Measurements from ENCODE around the gene SPON2. TPM values are rescaled to one million over a fixed set of nuclear protein-coding genes. Genes with fewer than 3 reads are reported as not detected.

Gene SPON2
- total and polyA plus RNA-seq, 2 of the 4 experiments (the other 2 are of a cell fraction): 21.1 to 177 TPM

DNA sequence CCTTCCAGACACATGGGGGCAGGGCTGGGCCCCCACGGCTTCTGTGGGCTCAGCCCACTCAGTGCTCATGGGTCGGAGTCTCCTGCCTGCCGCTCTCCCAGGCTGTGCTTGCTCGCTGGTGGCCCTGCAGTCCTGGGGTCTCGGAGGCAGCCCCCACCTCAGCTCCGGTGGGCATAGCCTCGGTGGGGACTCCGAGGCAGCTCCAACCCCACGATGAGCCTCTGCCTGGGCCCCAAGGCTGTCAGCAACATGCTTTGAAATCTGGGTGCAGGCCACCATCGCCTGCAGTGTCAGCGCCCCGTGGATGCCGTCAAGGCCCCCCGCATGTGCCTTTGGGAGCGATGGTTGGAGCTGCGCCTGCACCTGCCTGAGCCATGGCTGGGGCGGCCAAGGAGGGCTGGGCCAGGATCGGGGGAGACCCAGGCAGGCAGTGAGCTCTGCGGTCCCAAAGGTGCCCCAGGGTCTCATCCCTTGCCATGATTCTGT is 30.2 kb upstream of the SPON2 start (continued):
- TF ChIP-seq, protein P1, sequence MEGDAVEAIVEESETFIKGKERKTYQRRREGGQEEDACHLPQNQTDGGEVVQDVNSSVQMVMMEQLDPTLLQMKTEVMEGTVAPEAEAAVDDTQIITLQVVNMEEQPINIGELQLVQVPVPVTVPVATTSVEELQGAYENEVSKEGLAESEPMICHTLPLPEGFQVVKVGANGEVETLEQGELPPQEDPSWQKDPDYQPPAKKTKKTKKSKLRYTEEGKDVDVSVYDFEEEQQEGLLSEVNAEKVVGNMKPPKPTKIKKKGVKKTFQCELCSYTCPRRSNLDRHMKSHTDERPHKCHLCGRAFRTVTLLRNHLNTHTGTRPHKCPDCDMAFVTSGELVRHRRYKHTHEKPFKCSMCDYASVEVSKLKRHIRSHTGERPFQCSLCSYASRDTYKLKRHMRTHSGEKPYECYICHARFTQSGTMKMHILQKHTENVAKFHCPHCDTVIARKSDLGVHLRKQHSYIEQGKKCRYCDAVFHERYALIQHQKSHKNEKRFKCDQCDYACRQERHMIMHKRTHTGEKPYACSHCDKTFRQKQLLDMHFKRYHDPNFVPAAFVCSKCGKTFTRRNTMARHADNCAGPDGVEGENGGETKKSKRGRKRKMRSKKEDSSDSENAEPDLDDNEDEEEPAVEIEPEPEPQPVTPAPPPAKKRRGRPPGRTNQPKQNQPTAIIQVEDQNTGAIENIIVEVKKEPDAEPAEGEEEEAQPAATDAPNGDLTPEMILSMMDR (conservative IDR thresholded peaks at IDR 0.05; ENCODE audit: low read depth, low read length): no peak

GRCh38 chr4:1201851-1202525 is 29.6 kb upstream of the SPON2 start:
- Histone ChIP-seq H3K18ac (ENCODE audit: low read depth, low read length) (peak overlapping the region; percentile 68), H3K9me1 (ENCODE audit: insufficient read depth, low read length) (peaks cover 27% of the 10 kb centered on the region), H4K91ac (ENCODE audit: insufficient read depth, low read depth, low read length) (peak overlapping the region; percentile 97), H4K5ac (ENCODE audit: low read depth, low read length) (peak overlapping the region; percentile 80), H3K27me3 (ENCODE audit: control insufficient read depth, insufficient read depth, low read length) (no peaks in the 10 kb centered on the region), H3K4ac (ENCODE audit: low read depth, low read length) (peak overlapping the region; percentile 92), H3K56ac (ENCODE audit: extremely low read depth, insufficient read depth, low read length) (peak overlapping the region; percentile 75), H2BK20ac (ENCODE audit: low read depth, low read length) (peak overlapping the region; percentile 95), H2BK120ac (ENCODE audit: low read depth, low read length) (peak overlapping the region; percentile 97), H3K27ac (ENCODE audit: insufficient read depth, low read length) (peak overlapping the region; percentile 90), H4K8ac (ENCODE audit: low read depth in 2 of 2, low read length in 2 of 2) (peak overlapping the region; percentile 90 to 97), H2BK15ac (ENCODE audit: low read depth, low read length) (peak overlapping the region; percentile 19; the same call in 2 of the 3 replicates), H3K4me2 (ENCODE audit: low read depth, low read length) (peak overlapping the region; percentile 14; the same call in 1 of the 2 replicates), H3K23ac (ENCODE audit: low read depth, low read length) (peak overlapping the region; percentile 98), H2AFZ (replicated peaks; ENCODE audit: low read length, poor library complexity) (peak overlapping the region; percentile 91), H2AK5ac (ENCODE audit: low read depth, low read length) (peak overlapping the region; percentile 96), H3K9me3 (ENCODE audit: control insufficient read depth, insufficient read depth, low read length) (no peaks in the 10 kb centered on the region), H3K9ac (ENCODE audit: low read depth, low read length) (peak overlapping the region; percentile 2; the same call in 1 of the 2 replicates), H4K20me1 (ENCODE audit: insufficient read depth, low read length) (no peaks in the 10 kb centered on the region), H3K79me1 (ENCODE audit: low read depth in 1 of 2, low read length in 2 of 2) (peaks cover 5 to 38% of the 10 kb centered on the region in 2 experiments; a peak in 2 of 4 replicates), H2BK5ac (ENCODE audit: low read depth, low read length, poor library complexity, severe bottlenecking) (peak overlapping the region; percentile 100), H2AK9ac (replicated peaks; ENCODE audit: low read depth, low read length, poor library complexity) (peak overlapping the region; percentile 95), H3K14ac (replicated peaks; ENCODE audit: low read depth, low read length) (peak overlapping the region; percentile 89), H3K4me3 (ENCODE audit: insufficient read depth, low read depth, low read length) (no peak overlapping the region), H3K4me1 (ENCODE audit: control insufficient read depth, insufficient read depth, low read length) (peaks cover 39% of the 10 kb centered on the region), H3K36me3 (ENCODE audit: control insufficient read depth, insufficient read depth, low read length) (no peaks in the 10 kb centered on the region)
- in situ Hi-C loops (cut with MboI; ENCODE audit: low sequenced_read_pairs): no loop called here
- 30% methylated on average over 10 of the region's 26 CpGs; no CpG with 5 or more reads in 1 of the 2 experiments for WGBS, 2 experiments (ENCODE audit: extremely low coverage in 2 of 2, insufficient read length in 1 of 2)
- dilution Hi-C loops (cut with HindIII; ENCODE audit: low sequenced_read_pairs, unreplicated experiment): no loop called here
- ChIA-PET CTCF (interaction anchor here (1.1 kb wide), 1 partner anchor 34 kb away, joined by 3 read pairs; no protein-coding TSS in a partner anchor), POLR2A (ENCODE audit: unreplicated experiment) (interaction anchor here (1.0 to 1.4 kb wide), 3 partner anchors 10 to 36 kb away, joined by 3 to 10 read pairs (median 4); partner anchors contain the start of gene SPON2)
- ATAC-seq (ENCODE audit: low read depth) (peak; percentile 66), DNase-seq (peak; percentile 95)
- BruUV-seq (replicated peaks): no TSS peak
- intact Hi-C loops (cut with micrococcal nuclease): loop anchor here (5.0 kb wide), 1 partner anchor 35 kb away; no protein-coding TSS in a partner anchor
- peak; percentile 99 for TF ChIP-seq MAFK (IDR thresholded peaks at IDR 0.05; ENCODE audit: low read depth, low read length)
- TF ChIP-seq, protein P1 (conservative IDR thresholded peaks at IDR 0.05; ENCODE audit: low read depth, low read length): no peak
- TF ChIP-seq, protein P2, sequence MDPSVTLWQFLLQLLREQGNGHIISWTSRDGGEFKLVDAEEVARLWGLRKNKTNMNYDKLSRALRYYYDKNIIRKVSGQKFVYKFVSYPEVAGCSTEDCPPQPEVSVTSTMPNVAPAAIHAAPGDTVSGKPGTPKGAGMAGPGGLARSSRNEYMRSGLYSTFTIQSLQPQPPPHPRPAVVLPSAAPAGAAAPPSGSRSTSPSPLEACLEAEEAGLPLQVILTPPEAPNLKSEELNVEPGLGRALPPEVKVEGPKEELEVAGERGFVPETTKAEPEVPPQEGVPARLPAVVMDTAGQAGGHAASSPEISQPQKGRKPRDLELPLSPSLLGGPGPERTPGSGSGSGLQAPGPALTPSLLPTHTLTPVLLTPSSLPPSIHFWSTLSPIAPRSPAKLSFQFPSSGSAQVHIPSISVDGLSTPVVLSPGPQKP (IDR thresholded peaks at IDR 0.05; ENCODE audit: borderline replicate concordance, low read depth, low read length): no peak
- TF ChIP-seq CHD1 (IDR thresholded peaks at IDR 0.05; ENCODE audit: low read depth, low read length): no peak
- TF ChIP-seq FOS (IDR thresholded peaks at IDR 0.05; ENCODE audit: low read depth, low read length): peak; percentile 23; the same call in 1 of the 2 replicates
- TF ChIP-seq MAZ (IDR thresholded peaks at IDR 0.05; ENCODE audit: borderline replicate concordance, low read depth, low read length): peak; percentile 42; the same call in 1 of the 2 replicates
- TF ChIP-seq RFX5 (IDR thresholded peaks at IDR 0.05; ENCODE audit: low read depth, low read length): no peak
- peak; percentile 73 for TF ChIP-seq NFE2L2 (IDR thresholded peaks at IDR 0.05; ENCODE audit: low read depth, low read length)
- TF ChIP-seq POLR2A (IDR thresholded peaks at IDR 0.05; ENCODE audit: low read depth, low read length): no peak

Measured in IMR-90 (cell line).